GM12872 (cell line): Measurements from ENCODE around the gene IMPDH1.

Experiments used
- CTCF ChIP-seq: IDR thresholded peaks from 3 replicates; pipeline ENCODE4 v1.5.1; 2011; ENCODE audit warnings: low read depth, mild to moderate bottlenecking, low read length, moderate library complexity; ENCODE audit not compliant: insufficient read depth

Gene IMPDH1

GRCh38 chr7:128361411-128362379 lies 48.1 kb downstream of the IMPDH1 start, which contains the start of gene PRRT4:
Gene PRRT4, minus strand, starts transcription at chr7:128361690.
- no peak for TF ChIP-seq CTCF

- TF ChIP-seq CTCF, result no peak
These were observed 49.5 kb downstream of the IMPDH1 start for GRCh38 chr7:128360359-128360678.

- no peak for TF ChIP-seq CTCF
These were observed 49.8 kb downstream of the IMPDH1 start for GRCh38 chr7:128359939-128360338.

- no peak for TF ChIP-seq CTCF
These were observed 50.4 kb downstream of the IMPDH1 start for GRCh38 chr7:128359336-128359735.

- TF ChIP-seq CTCF, result no peak
These were observed 51.5 kb downstream of the IMPDH1 start for GRCh38 chr7:128358233-128358632.

GRCh38 chr7:128357217-128357613 lies 52.6 kb downstream of the IMPDH1 start:
- no peak for TF ChIP-seq CTCF

- TF ChIP-seq CTCF, result no peak
These were observed 53.1 kb downstream of the IMPDH1 start for GRCh38 chr7:128356546-128357216.
